Stimulated activated CD8-positive, alpha-beta memory T cell treated with anti-CD3 and anti-CD28 coated beads, Interleukin-15, amount 100 ng/mL, for 1 hour (primary cell): ENCODE data around the gene DMAC2.
"Not testable (repeated sequence)": the region's sequence is repeated elsewhere in the genome, so short reads cannot be mapped to it uniquely, and the experiment has no call there.

ENCODE experiments used
- DNase-seq: peaks from one replicate; pipeline ENCODE4 v3.0.0-alpha.2; 2020; ENCODE audit warnings: low read depth

Gene DMAC2

DNA sequence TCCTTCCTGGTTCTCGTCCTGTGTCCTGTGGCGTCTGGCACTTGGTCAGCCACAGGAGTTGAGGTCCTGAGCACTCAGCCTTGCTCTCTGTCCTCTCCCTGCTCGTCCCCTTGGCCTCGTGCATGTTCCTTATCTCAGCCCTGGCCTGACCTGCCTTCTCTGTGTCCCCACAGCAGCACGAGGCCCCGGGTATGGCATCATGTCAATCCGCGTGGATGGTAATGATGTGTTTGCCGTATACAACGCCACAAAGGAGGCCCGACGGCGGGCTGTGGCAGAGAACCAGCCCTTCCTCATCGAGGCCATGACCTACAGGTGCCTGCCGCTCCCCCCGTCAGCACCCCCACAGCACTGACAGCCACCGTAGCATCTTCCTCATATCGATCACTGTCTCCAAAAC is 17.3 kb downstream of the DMAC2 start:
- DNase-seq, result no peak

DNA sequence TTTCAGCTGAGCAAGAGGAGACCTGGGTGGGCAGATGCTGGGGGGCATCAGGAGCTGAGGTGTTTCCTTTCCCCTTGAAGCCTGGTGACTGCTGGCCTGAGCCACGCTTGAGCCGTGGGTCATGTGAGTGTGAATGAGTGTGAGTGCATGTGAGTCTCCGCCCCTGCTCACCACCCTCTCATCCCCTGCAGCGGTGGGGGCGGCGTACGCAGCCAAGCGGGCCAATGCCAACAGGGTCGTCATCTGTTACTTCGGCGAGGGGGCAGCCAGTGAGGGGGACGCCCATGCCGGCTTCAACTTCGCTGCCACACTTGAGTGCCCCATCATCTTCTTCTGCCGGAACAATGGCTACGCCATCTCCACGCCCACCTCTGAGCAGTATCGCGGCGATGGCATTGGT is 17.7 kb downstream of the DMAC2 start:
- DNase-seq, result no peak

DNA sequence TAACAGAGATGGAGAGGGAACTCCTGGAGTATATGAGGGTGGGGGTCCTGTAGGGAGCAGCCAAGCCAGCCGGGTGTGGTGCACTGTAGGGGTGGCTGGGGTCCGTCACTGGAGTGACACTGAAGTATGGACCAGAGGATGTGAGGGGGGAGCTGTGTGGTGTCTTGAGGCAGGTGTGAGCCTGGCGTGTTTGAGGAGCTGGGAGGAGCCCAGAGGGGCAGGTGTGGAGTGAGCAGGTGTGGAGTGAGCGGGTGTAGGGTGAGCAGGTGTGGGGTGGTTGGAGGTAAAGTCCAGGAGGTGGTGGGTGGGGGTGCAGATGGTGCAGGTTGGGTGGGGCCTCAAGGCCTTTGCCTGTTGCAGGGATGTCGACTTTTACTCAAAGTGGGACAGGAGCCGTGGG is 18.4 kb downstream of the DMAC2 start:
- DNase-seq, result no peak

DNA sequence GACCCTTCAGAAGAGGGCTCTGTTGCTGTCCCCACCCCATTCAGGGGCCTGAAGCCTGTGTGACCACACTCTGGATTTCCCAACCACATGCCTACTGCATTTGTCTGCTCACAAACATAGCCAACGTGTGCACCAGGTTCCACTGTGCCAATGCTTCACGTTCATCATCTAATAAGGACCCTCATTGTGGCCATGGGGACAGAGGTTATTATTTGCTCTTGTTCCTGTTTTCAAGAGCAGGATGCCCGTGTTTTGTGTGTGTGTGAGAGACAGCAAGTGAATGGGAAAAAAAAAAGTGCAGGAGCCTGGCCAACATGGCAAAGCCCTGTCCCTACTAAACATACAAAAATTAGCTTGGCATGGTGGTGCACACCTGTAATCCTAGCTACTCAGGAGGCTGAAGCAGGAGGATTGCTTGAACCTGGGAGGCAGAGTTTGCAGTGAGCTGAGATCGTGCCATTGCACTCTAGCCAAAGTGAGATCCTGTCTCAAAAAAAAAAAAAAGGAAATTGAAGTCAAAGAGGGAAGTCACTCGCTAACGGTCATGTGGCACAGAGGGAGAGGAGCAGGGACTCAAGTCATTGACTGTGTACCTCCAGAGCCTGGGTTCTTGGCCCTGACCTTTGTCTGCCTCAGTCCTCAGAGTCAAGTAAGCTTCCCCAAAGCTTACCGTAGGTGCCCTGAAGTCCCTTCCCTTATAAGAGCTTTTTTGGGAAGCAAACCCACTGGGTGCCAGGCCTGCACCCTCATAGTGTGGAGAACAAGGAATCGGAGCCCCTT is 19.4 kb downstream of the DMAC2 start:
- no peak for DNase-seq

DNA sequence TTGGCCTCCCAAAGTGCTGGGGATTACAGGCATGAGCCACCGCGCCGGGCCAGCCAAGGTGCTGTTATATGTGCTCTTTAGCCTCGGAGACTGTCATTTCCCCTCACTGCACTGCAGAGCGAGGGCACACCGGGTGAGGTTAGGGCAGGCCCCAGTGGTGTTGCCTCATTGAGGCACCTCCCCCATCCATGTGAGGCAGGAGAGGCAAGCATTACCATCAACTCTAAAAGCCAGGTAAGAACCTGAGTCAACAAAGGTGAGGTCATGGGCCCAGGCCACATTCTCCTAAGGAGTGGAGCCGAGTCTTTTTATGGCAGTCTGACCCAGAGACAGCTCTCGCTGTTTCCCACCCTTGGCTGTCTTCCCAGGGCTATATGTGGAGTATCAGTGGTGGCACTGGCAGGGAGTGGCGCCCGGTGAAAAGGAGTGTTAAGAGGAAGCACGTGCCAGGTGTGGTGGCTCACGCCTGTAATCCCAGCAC is 23.5 kb downstream of the DMAC2 start:
- DNase-seq, result no peak

DNA sequence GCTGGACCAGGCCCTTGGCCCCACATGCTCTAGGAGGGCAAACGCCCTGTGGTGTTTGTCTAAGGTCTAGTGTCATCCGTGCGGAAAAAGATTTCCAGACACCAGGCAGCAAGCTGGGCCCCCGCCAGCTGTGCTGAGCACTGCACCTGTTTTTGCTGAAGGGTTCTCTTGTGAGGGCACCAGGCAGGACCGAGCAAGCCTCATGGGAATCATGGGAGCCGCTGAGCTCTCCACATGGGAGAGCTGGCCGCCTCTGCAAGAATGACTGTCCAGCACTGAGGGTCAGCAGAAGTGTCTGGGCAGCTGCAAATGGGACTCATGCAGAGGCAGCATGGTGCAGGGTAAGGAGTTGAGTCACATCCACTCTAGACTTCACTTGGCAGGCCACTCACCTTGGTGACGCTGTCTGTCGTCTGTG is 24.5 kb downstream of the DMAC2 start:
- DNase-seq, result no peak

DNA sequence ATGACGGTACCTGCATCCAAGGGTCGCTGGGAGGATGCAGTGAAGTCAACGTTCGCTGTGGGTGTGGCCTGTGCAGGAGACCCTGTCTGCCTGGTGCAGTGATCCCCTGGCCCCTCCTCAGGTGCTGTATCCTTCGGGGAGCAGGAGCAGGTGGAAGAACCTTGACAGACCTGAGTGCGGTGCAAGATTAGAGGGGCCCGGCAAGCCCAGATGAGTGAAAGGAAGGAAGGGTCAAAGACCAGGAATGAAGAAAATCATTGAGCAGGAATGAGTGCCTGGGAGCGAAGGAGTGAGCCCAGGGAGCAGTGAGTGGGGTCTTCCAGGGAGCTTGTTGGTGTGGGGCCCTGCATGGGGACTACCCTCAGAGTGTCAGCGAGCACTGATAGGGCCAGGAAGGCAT is 25.3 kb downstream of the DMAC2 start:
- DNase-seq, result no peak

DNA sequence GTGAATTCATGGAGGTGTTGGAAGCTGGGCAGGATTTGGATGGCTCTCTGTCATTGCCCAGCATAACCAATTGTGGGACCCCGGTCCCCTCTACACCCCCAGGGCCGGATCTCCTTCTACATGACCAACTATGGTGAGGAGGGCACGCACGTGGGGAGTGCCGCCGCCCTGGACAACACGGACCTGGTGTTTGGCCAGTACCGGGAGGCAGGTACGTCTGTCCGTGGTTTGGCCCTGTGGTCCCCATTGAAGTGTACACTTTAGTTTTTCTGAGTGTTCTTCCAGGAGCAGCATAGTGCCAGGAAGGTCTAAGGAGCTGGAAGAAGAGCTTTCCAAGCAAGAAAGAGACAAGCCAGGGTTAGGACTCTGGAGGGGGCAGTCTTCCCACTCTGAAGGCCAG is 25.8 kb downstream of the DMAC2 start:
- no peak for DNase-seq

DNA sequence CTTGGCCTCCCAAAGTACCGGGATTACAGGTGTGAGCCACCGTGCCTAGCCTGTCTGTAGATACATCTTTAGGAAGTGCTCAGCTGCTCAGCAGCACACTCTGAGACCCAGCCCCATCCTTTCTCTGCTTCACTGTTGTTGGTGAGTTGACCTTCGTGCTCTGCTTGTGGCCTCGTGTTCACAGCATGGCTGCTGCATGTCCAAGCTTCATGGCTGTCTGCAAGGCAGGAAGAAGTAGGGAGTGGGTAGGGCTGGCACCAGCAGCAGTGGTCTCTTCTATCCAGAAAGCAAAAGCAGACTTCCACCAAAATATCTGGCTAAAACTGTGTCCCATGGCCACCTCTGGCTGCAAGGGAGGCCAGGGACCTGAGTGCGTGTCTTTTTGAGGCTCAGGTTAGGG is 26.8 kb downstream of the DMAC2 start:
- no peak for DNase-seq

DNA sequence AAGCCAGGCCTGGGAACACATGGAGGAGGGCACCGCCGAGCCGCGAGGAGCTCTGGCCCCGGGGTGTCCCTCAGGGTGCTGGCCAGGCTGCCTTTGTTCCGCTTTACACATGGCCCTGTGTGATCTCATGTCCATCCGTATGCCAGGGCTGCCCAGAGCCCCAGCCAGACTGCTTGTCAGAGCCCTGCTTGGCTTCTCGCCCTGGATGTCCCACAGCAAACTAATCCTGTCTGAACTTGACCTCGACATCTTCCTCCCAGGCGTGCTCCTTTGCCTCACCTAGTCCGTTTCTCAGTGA is 27.8 kb downstream of the DMAC2 start:
- no peak for DNase-seq

DNA sequence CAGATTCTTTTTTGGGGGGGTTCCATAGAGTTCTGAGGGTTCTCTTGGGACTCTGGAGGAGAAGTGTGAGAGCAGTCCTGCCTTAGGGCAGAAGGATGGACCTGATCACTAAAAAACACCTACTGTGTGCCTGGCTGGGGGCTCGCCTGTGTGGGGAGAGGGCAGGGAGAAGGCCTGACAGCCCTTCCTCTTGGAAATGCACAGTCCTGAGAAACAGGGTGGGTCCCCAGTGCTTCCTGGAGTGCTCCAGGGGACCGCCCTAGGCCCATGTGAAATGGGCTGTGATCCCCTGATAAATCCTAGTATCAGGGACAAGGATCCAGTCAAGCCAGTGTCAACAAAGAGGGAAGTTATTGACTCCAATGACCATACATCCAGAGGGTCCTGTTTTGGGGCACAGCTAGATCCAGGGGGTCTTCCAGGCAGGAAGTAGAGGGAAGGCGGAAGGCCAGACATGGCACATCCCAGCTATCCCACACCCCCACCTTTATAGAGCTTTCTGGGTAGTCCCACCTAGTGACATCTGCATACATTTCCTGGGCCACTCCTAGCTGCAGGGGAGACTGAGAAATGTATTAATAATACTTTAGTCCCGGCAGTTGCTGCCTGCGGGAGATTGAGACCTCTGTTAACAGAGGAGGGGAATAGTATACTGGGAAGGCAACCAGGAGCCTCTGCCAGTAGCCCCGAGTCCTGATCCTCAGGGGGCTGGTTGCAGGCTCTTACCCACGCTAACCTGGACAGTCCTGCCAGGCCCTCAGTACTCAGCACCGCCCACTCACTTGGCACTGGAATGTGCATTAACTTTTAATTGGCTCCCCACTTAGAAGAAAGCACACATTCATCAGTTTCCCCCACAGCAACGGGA is 28.4 kb downstream of the DMAC2 start:
- no peak for DNase-seq

DNA sequence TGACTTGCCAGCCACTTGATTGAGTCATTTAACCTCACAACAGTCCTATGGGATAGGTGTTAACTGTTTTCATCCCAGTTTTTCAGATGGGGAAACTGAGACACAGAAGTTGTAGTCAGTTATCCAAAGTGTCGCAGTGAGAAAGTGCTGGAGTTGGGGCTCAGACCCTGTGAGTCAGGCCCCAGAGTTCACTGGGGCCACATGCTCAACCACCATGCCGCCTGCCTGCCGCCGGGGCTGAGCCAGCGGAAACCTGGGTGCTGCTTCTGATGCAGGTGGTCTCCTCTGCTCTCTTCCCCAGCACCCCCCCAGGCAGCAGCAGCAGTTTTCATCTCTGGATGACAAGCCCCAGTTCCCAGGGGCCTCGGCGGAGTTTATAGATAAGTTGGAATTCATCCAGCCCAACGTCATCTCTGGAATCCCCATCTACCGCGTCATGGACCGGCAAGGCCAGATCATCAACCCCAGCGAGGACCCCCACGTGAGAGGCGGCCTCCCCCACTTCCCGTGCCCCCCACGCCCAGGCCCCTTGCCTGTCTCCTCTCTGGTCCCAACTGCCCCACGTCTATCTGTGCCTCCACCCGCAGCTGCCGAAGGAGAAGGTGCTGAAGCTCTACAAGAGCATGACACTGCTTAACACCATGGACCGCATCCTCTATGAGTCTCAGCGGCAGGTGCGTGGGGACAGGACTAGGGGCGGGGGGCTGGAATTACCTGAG is 29.2 kb downstream of the DMAC2 start:
- no peak for DNase-seq

DNA sequence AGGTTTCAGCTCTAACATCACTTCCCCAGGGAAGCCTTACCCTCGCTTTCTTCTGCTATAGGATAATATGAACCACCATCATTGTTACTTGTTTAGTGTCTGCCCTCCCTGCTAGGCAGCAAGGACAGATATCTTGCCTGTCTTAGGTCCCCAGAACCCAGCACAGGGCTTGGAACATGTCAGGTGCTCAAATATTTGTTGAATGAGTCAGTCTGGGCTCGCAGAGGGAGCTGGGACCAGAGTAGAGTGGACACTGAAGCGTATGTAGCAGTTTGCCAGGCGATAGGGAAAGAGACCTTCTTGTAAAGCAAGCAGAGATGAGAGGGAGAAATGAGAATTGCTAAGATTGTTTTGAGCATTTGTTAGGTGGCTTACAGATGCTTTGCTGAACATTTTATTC is 30.4 kb downstream of the DMAC2 start:
- no peak for DNase-seq

DNA sequence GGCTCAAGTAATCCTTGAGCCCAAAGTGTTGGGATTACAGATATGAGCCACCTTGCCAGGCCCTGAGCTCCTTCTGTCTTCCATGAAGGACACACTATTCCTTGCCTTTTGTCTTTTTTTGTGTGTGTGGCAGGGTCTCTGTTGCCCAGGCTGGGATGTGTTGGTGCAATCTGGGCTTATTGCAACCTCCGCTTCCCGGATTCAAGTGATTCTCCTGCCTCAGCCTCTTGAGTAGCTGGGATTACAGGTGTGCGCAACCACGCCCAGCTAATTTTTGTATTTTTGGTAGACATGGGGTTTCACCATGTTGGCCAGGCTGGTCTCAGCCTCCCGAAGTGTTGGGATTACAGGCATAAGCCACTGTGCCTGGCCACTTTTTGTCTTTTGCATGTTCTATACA is 30.9 kb downstream of the DMAC2 start:
- DNase-seq, result not testable (repeated sequence)

DNA sequence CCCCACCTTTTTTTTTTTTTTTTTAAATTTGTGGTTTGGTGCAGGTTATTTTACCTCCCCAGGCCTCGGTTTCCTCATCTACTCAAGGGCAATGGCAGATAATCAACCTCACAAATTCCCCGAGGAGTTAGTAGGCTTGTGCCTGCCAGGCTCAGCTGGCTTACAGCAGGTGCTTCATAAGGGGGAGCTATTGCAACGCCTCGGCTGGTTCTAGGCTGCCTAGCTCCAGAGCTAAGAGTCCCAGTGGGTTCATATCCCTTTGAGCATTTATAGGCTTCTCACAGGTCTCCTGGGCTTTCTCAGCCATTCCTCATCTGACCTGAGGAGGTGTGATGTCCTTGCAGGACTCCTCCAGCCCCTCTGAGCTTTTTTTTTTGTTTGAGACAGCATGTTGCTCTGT is 31.5 kb downstream of the DMAC2 start:
- no peak for DNase-seq

DNA sequence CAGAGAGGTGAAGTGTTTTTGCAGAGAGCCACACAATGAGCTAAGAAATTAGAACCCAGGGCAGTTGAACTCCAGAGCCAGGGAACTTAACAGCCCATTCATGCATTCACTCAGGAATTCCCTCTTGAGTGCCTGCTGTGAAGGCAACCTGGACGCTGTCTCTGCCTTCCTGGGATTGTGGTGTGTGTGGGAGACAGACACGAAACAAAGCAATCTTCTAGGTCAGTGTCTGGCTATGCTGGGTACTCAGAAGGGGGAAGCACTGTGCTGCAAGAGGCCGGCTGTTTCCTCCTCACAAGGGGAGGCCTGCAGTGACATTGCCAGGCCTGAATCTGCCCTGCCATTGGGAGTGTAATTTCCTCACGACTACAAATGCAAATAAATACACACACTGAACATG is 32.4 kb downstream of the DMAC2 start:
- DNase-seq, result no peak

DNA sequence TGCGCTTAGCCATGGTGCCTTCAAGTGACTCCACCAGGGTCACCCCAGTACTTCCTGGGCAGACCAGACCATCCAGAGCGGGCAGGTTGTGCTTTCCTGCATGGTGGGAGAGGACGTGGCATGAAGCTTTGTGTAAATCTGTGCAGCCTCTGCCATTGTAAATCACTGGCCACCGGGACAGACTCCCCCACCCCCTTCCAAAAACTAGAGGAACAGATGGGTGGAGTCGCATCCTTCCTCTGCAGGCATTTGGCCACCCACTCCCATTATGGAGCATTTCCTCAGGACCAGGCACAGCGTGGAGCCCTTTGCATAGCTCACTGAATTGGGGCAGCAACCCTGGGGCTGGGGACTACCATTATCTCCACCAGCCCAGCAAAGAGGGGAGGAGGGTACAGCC is 33.9 kb downstream of the DMAC2 start:
- no peak for DNase-seq

DNA sequence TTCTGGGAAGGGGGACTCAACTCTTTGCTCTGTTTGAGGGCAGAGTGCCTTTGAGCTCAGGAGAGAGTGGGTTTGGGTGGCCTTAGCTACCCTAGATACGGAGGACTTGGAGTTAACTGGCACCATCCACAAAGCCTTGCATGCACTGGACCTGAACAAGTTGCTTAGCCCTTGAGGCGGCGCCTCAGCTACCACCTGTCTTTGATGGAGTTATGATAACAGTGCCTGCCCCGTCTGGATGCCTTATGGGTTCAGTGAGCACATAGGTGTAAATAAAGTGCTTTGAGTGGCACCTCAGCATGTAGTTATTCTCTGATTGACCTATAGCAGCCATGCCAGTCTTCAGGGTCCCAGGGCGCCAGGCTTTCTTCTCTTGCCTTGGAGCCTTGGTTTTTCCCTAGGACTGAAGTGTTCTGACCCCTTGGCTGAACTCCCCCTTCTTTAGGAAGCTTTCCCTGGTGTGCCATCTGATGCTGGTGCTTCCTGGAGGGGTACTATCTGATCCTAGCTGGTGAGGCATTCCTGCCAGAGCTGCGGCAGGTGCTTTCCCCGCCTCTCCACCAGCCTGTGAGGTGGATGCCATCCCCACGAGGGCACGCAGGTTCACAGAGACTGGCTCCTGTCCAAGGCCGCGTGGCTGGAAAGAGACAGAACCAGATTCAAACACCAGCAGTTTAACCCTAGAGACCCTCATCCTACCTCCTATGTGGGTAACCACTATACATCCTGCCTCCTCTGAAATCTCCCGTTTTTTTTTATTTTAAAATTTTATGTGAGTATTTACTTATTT is 36.3 kb downstream of the DMAC2 start:
- no peak for DNase-seq

DNA sequence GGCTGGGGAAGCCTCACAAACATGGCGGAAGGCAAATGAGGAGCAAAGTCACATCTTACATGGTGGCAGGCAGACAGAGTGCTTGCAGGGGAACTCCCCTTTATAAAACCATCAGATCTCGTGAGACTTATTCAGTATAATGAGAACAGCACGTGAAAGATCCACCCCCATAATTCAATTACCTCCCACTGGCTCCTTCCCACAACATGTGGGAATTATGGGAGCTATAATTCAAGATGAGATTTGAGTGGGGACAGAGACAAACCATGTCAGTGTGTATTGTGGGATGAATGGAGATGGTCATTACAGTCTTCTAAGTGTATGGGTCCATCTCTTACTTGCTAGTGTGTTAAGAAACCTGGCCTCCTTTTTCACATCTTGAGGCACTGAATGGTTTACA is 37.7 kb downstream of the DMAC2 start:
- no peak for DNase-seq

DNA sequence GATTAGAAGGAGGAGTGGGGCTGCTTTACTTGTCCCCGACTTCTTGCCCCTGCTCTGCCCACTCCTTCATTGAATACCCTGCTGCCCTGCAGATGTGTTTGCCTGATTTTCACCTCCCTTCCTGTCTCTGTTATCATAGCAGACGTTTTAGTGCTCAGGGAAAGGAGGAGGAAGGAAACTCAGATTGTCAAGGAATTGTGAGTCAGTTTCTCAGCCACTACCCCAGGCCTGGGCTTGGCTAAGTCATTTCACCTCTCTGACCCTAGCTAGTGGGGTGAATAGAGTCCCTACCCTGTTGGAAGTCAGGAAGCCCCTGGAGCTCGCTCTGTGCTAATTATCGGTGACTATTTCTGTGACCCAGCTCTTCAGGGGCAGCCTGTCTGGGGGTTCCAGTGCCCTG is 38.2 kb downstream of the DMAC2 start:
- no peak for DNase-seq

DNA sequence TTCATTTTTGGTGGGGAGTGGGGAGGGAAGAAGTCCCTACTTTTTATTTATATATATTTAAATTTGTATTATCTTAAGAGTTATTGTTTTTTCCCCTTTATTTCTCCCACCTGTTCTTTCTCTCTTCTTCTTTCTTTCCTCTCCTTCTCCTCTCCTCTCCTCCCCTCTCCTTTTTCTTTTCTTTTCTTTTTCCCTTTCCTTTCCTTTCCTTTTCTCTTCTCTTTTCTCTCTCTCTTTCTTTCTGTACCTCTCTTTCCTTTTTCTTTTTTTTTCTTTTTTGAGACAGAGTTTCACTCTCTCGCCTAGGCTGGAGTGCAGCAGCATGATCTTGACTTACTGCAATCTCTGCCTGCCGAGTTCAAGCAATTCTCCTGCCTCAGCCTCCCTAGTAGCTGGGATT is 40.2 kb downstream of the DMAC2 start:
- no peak for DNase-seq

DNA sequence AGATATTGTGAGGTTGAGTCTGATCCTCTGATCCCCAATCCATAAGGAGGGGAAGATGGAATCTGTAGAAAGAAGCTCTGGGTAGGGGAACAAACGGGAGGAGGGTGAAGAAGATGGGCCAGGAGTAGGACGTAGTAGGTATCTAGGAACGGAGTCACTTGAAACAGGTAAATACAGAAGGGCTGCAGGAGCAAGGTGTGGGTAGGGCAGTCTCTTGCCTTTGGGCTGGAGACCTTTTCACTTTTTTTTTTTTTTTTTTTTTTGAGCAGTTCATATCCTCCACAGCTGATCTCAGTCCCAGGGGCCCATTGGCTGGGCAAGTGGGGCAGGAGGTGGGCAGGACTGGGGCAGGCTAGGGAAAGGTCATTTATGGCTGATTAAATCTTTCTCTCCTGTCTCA is 40.6 kb downstream of the DMAC2 start:
- DNase-seq, result no peak
